WERI-Rb-1 (cell line): ENCODE data around the gene ZNF709.
"Not testable (repeated sequence)": the region's sequence is repeated elsewhere in the genome, so short reads cannot be mapped to it uniquely, and the experiment has no call there.

ENCODE experiments used
- DNase-seq: peaks from one replicate; pipeline ENCODE4 v3.0.0-alpha.2; 2020
- H3K27ac ChIP-seq: fragments of 250-450 bp; sonication (Bioruptor Pico); 2 replicates; pipeline ENCODE4 v1.5.1; 2020; ENCODE audit warnings: mild to moderate bottlenecking, moderate library complexity
- H3K27me3 ChIP-seq: fragments of 250-450 bp; sonication (Bioruptor Pico); 2 replicates; pipeline ENCODE4 v1.5.1; 2021; ENCODE audit warnings: mild to moderate bottlenecking, low read depth, moderate library complexity; ENCODE audit not compliant: insufficient read depth, severe bottlenecking
- H3K36me3 ChIP-seq: fragments of 250-450 bp; sonication (Bioruptor Pico); 2 replicates; pipeline ENCODE4 v1.5.1; 2020; ENCODE audit warnings: mild to moderate bottlenecking, moderate library complexity
- H3K4me3 ChIP-seq: 2 replicates; pipeline ENCODE4 v1.5.1; 2011; ENCODE audit warnings: low read depth, mild to moderate bottlenecking, control low read depth, low read length
- H3K9me3 ChIP-seq: fragments of 250-450 bp; sonication (Bioruptor Pico); 2 replicates; pipeline ENCODE4 v1.5.1; 2021; ENCODE audit warnings: mild to moderate bottlenecking, moderate library complexity; ENCODE audit not compliant: severe bottlenecking
- TF ChIP-seq, protein P1 (sequence below): IDR thresholded peaks from 2 replicates; pipeline ENCODE4 v1.5.1; 2011; ENCODE audit warnings: low read depth, mild to moderate bottlenecking, control low read depth, inconsistent platforms, low read length

ZNF709 gene

DNA sequence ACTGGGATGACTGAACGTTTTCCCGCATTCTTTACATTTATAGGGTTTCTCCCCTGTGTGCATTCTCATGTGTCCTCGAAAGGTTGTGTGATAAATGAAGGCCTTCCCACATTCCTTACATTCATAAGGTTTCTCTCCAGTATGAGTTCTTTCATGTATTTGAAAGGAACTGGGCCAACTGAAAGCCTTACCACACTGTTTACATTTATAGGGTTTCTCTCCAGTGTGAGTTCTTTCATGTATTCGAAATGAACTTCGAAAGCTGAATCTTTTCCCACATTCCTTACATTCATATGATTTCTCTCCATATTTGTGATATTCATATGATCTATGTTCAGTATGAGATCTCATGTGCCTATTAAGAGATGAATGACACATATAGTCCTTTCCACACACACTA, 19.4 kb downstream of the ZNF709 start:
- Histone ChIP-seq H3K36me3 (peaks cover 30% of the 10 kb centered on the region), H3K4me3 (no peak overlapping the region), H3K27ac (no peak overlapping the region), H3K9me3 (peaks cover 19% of the 10 kb centered on the region), H3K27me3 (no peaks in the 10 kb centered on the region)
- TF ChIP-seq, protein P1, sequence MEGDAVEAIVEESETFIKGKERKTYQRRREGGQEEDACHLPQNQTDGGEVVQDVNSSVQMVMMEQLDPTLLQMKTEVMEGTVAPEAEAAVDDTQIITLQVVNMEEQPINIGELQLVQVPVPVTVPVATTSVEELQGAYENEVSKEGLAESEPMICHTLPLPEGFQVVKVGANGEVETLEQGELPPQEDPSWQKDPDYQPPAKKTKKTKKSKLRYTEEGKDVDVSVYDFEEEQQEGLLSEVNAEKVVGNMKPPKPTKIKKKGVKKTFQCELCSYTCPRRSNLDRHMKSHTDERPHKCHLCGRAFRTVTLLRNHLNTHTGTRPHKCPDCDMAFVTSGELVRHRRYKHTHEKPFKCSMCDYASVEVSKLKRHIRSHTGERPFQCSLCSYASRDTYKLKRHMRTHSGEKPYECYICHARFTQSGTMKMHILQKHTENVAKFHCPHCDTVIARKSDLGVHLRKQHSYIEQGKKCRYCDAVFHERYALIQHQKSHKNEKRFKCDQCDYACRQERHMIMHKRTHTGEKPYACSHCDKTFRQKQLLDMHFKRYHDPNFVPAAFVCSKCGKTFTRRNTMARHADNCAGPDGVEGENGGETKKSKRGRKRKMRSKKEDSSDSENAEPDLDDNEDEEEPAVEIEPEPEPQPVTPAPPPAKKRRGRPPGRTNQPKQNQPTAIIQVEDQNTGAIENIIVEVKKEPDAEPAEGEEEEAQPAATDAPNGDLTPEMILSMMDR: no peak
- DNase-seq: no peak

DNA sequence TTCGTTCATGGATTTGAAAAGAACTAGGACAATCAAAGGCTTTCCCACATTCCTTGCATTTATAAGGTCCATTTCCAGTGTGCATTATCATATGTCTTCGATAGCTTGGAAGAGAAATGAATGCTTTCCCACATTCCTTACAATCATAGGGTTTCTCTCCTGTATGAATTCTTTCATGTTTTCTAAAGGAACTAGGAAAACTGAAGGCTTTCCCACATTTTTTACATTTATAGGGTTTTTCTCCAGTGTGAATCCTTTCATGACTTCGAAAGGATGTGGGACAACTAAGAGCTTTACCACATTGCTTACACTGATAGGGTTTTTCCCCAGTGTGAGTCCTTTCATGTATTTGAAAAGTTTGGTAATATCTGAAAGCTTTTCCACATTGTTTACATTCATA, 19.8 kb downstream of the ZNF709 start:
- H3K36me3 ChIP-seq: peaks cover 30% of the 10 kb centered on the region
- H3K27me3 ChIP-seq: no peaks in the 10 kb centered on the region
- TF ChIP-seq, protein P1: no peak
- no peak overlapping the region for H3K4me3 ChIP-seq
- H3K9me3 ChIP-seq: peaks cover 18% of the 10 kb centered on the region
- no peak for DNase-seq
- H3K27ac ChIP-seq: no peak overlapping the region

DNA sequence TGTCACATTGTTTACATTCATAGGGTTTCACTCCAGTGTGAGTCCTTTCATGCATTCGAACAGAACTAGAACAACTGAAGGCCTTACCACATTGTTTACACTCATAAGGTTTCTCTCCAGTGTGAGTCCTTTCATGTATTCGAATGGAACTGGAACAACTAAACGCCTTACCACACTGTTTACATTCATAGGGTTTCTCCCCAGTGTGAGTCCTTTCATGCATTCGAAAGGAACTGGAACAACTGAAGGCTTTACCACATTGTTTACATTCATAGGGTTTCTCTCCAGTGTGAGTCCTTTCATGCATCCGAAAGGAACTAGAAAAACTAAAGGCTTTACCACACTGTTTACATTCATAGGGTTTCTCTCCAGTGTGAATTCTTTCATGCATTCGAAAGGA, 20.5 kb downstream of the ZNF709 start:
- not testable (repeated sequence) for DNase-seq, H3K4me3 ChIP-seq, H3K27ac ChIP-seq, H3K27me3 ChIP-seq
- peaks cover 30% of the 10 kb centered on the region for H3K36me3 ChIP-seq
- peaks cover 18% of the 10 kb centered on the region for H3K9me3 ChIP-seq

DNA sequence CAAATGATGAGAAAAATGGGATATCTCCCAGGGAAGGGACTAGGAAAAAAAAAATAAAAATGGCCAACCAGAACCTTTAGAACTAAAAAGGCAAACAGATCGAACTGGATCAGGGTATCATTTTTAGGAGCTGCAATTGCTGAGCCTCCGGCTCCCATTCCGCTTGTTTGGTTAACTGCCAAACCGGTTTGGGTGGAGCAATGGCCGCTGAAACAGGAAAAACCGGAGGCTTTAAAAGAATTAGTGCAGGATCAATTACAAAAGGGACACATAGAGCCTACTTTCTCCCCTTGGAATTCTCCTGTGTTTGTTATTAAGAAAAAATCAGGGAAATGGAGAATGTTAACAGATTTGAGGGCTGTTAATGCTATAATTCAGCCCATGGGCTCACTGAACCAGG, 31.1 kb downstream of the ZNF709 start:
- H3K27ac ChIP-seq: no peak overlapping the region
- TF ChIP-seq, protein P1: no peak

DNA sequence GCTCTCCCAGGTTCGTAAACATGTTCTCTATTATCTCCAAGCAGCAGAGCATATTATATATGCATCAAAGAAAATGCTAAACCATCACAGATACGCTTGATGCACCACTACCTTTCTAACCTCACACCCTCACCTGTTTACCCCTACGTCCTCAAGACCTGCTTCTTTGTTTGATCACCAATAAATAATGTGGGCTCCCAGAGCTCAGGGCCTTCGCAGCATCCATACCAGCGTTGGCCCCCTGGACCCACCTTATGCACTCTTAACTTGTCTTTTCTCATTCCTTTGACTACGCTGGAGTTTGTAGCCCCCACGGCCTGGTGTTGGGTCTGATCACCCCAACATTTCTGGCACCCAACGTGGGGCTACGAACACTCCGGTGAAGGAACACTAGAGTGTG, 33.8 kb downstream of the ZNF709 start:
- Histone ChIP-seq H3K27me3 (no peaks in the 10 kb centered on the region), H3K27ac (no peak overlapping the region), H3K4me3 (no peak overlapping the region), H3K9me3 (no peaks in the 10 kb centered on the region), H3K36me3 (no peaks in the 10 kb centered on the region)
- no peak for DNase-seq
- TF ChIP-seq, protein P1: no peak

More for the DNA sequence above, 31.1 kb downstream of the ZNF709 start:
- no peak for DNase-seq
- H3K27me3 ChIP-seq: no peaks in the 10 kb centered on the region
- H3K36me3 ChIP-seq: no peaks in the 10 kb centered on the region
- H3K4me3 ChIP-seq: no peak overlapping the region
- H3K9me3 ChIP-seq: no peaks in the 10 kb centered on the region

DNA sequence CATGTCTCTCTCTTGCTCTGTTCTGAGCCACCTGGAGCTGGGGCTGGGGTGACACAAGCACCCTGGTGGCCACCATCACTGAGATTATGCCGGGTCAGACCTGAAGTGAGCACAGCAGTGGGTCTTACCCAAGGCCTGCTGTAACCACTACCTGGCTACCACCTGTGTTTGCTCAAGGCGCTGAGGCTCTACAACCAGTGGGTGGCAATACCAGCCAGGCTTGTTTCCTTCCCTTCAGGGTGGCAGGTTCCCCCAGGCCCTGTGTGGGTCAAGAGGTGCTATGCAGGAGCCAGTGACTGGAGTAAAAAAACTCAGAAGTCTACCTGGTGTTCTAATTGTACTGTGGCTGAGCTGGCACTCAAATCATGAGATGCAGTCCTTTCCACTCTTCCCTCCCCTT, 35.8 kb downstream of the ZNF709 start:
- Histone ChIP-seq H3K36me3 (no peaks in the 10 kb centered on the region), H3K4me3 (no peak overlapping the region), H3K9me3 (no peaks in the 10 kb centered on the region), H3K27me3 (no peaks in the 10 kb centered on the region), H3K27ac (no peak overlapping the region)
- TF ChIP-seq, protein P1: no peak
- no peak for DNase-seq
